AG04450 (cell line): ENCODE results near the gene SH3RF2. TPM values are rescaled to one million over a fixed set of nuclear protein-coding genes. Genes with fewer than 3 reads are reported as not detected.

ENCODE experiments used
- CTCF ChIA-PET: fragments of 300-600, 350-600 bp; formaldehyde crosslinking; extraction: SDS; loops from one replicate; lab custom pipeline; 2022; ENCODE audit warnings: antibody characterized with exemption, inconsistent platforms; lab: Charles Lee
- POLR2A ChIA-PET: fragments of 350-600 bp; formaldehyde crosslinking; extraction: SDS; loops from one replicate; lab custom pipeline; 2021; ENCODE audit warnings: antibody characterized with exemption, inconsistent platforms; lab: Yijun Ruan, JAX
- DNase-seq: peaks from one replicate; pipeline ENCODE4 v3.0.0-alpha.2; 2011; ENCODE audit warnings: low read depth, low spot score
- H3K27ac ChIP-seq: one replicate; pipeline ENCODE4 v1.5.1; 2012; ENCODE audit warnings: low read depth, low read length, control low read depth
- H3K27me3 ChIP-seq: one replicate; pipeline ENCODE4 v1.6.0; 2012; ENCODE audit warnings: low read length; ENCODE audit not compliant: control insufficient read depth, insufficient read depth
- H3K4me3 ChIP-seq: 2 replicates; pipeline ENCODE4 v1.5.1; 2011; ENCODE audit warnings: mild to moderate bottlenecking, low read depth, low read length, control low read depth
- H3K9me3 ChIP-seq: 2 replicates; pipeline ENCODE4 v1.5.1; 2012; ENCODE audit warnings: low read length; ENCODE audit not compliant: control insufficient read depth, insufficient read depth
- CTCF ChIP-seq: IDR thresholded peaks from 2 replicates; pipeline ENCODE4 v1.5.1; 2011; ENCODE audit warnings: low read depth, low read length, control low read depth, inconsistent platforms
- polyA plus RNA-seq: library from polyadenylated mRNA; depleted of rRNA; stranded (reverse); fragments of >200 nt; gene quantifications from 2 replicates; pipeline ENCODE4 v1.2.3, GENCODE V29; 2011

The SH3RF2 gene
- polyA plus RNA-seq, 1 experiment: 0.87 TPM

GRCh38 chr5:145941448-145942130 is 5.2 kb downstream of the SH3RF2 start:
- ChIA-PET POLR2A (no interaction called here), CTCF (interaction anchor here (0.7 to 1.5 kb wide), 3 partner anchors 53 to 1738 kb away, joined by 3 to 6 read pairs (median 3); no protein-coding TSS in a partner anchor)
- no peak overlapping the region for H3K27ac ChIP-seq
- TF ChIP-seq CTCF: no peak
- H3K9me3 ChIP-seq: no peaks in the 10 kb centered on the region
- no peaks in the 10 kb centered on the region for H3K27me3 ChIP-seq
- DNase-seq: no peak
- no peak overlapping the region for H3K4me3 ChIP-seq

- no peaks in the 10 kb centered on the region for H3K9me3 ChIP-seq
- POLR2A ChIA-PET: no interaction called here
- no peak overlapping the region for H3K4me3 ChIP-seq
- no peak for TF ChIP-seq CTCF
- no peak overlapping the region for H3K27ac ChIP-seq
- CTCF ChIA-PET: interaction anchor here (0.8 to 1.5 kb wide), 3 partner anchors 99 to 1738 kb away, joined by 3 to 6 read pairs (median 3); no protein-coding TSS in a partner anchor
- no peak for DNase-seq
- H3K27me3 ChIP-seq: no peaks in the 10 kb centered on the region
Measured at GRCh38 chr5:145942201-145942600, 5.8 kb downstream of the SH3RF2 start.

GRCh38 chr5:145942749-145943148 is 6.4 kb downstream of the SH3RF2 start:
- Histone ChIP-seq H3K4me3 (no peak overlapping the region), H3K9me3 (no peaks in the 10 kb centered on the region), H3K27me3 (no peaks in the 10 kb centered on the region), H3K27ac (no peak overlapping the region)
- POLR2A ChIA-PET: no interaction called here
- TF ChIP-seq CTCF: no peak
- no peak for DNase-seq
- CTCF ChIA-PET: interaction anchor here (0.8 to 1.5 kb wide), 2 partner anchors 98 to 1739 kb away, joined by 3 read pairs; no protein-coding TSS in a partner anchor

- no peak overlapping the region for H3K27ac ChIP-seq
- H3K9me3 ChIP-seq: no peaks in the 10 kb centered on the region
- no peak for TF ChIP-seq CTCF
- POLR2A ChIA-PET: interaction anchor here (0.6 kb wide), 1 partner anchor 239 kb away, joined by 3 read pairs; the partner anchor contains the start of gene LARS1
- H3K27me3 ChIP-seq: no peaks in the 10 kb centered on the region
- CTCF ChIA-PET: no interaction called here
- no peak for DNase-seq
- no peak overlapping the region for H3K4me3 ChIP-seq
Measured at GRCh38 chr5:145943674-145944121, 7.3 kb downstream of the SH3RF2 start.

GRCh38 chr5:145944328-145944727 is 8.0 kb downstream of the SH3RF2 start:
- CTCF ChIA-PET: no interaction called here
- POLR2A ChIA-PET: no interaction called here

More at GRCh38 chr5:145944328-145944727, 8.0 kb downstream of the SH3RF2 start:
- H3K4me3 ChIP-seq: no peak overlapping the region
- TF ChIP-seq CTCF: no peak
- H3K27ac ChIP-seq: no peak overlapping the region
- H3K27me3 ChIP-seq: no peaks in the 10 kb centered on the region
- H3K9me3 ChIP-seq: no peaks in the 10 kb centered on the region
- DNase-seq: no peak
